Measurements from ENCODE around the gene SLC27A6. TPM values are rescaled to one million over a fixed set of nuclear protein-coding genes. Genes with fewer than 3 reads are reported as not detected.

The SLC27A6 gene
- total RNA-seq, 1 experiment from 2014 or later: not detected

GRCh38 chr5:128984480-128984879, 19.2 kb downstream of the SLC27A6 start:
- no peak for TF ChIP-seq TCF7L2 (IDR thresholded peaks at IDR 0.05; ENCODE audit: low read depth, low read length)
- no peaks in the 10 kb centered on the region for H3K27me3 ChIP-seq (ENCODE audit: control insufficient read depth, insufficient read depth, low read length)
- no peaks in the 10 kb centered on the region for H3K36me3 ChIP-seq (ENCODE audit: control insufficient read depth, insufficient read depth, low read length)
- H3K9me3 ChIP-seq (ENCODE audit: control insufficient read depth, insufficient read depth, low read depth, low read length): no peaks in the 10 kb centered on the region
- intact Hi-C loops (cut with micrococcal nuclease; ENCODE audit: unreplicated experiment): no loop called here
- ChIA-PET POLR2A (no interaction called here), CTCF (no interaction called here)
- in situ Hi-C loops (cut with HindIII; ENCODE audit: low pct_unique_long_range_greater_than_20kb, low sequenced_read_pairs): no loop called here
- no peaks in the 10 kb centered on the region for H3K4me1 ChIP-seq (ENCODE audit: control insufficient read depth, insufficient read depth, low read length)
- BruUV-seq (replicated peaks): no TSS peak
- DNase-seq (ENCODE audit: low read depth, low spot score) (no peak), ATAC-seq (no peak)
- H3K27ac ChIP-seq (ENCODE audit: low read length): no peak overlapping the region
- H3K4me3 ChIP-seq (ENCODE audit: low read depth in 2 of 2, low read length in 2 of 2): no peak overlapping the region

- H3K27me3 ChIP-seq (ENCODE audit: control insufficient read depth, insufficient read depth, low read length): no peaks in the 10 kb centered on the region
- in situ Hi-C loops (cut with HindIII; ENCODE audit: low pct_unique_long_range_greater_than_20kb, low sequenced_read_pairs) (no loop called here), intact Hi-C loops (cut with micrococcal nuclease; ENCODE audit: unreplicated experiment) (no loop called here)
- POLR2A ChIA-PET: no interaction called here
- H3K27ac ChIP-seq (ENCODE audit: low read length): no peak overlapping the region
- H3K36me3 ChIP-seq (ENCODE audit: control insufficient read depth, insufficient read depth, low read length): no peaks in the 10 kb centered on the region
- H3K4me3 ChIP-seq (ENCODE audit: low read depth in 2 of 2, low read length in 2 of 2): no peak overlapping the region
- H3K4me1 ChIP-seq (ENCODE audit: control insufficient read depth, insufficient read depth, low read length): no peaks in the 10 kb centered on the region
- TF ChIP-seq TCF7L2 (IDR thresholded peaks at IDR 0.05; ENCODE audit: low read depth, low read length) (no peak), POLR2AphosphoS5 (IDR thresholded peaks at IDR 0.05; ENCODE audit: low read depth, low read length) (no peak), SIN3A (IDR thresholded peaks at IDR 0.05; ENCODE audit: borderline replicate concordance, insufficient read depth, low read depth, low read length) (no peak), CTCF (IDR thresholded peaks at IDR 0.05) (no peak), REST (IDR thresholded peaks at IDR 0.05; ENCODE audit: insufficient read depth in 1 of 2, low read depth in 2 of 2, low read length in 1 of 2) (no peak)
- ATAC-seq (no peak), DNase-seq (ENCODE audit: low read depth, low spot score) (no peak)
- H3K9me3 ChIP-seq (ENCODE audit: control insufficient read depth, insufficient read depth, low read depth, low read length): no peaks in the 10 kb centered on the region
- BruUV-seq (replicated peaks): no TSS peak
- CTCF ChIA-PET: no interaction called here
These were observed 23.2 kb downstream of the SLC27A6 start for GRCh38 chr5:128988476-128988875.

GRCh38 chr5:129001841-129002526, 36.7 kb downstream of the SLC27A6 start:
- intact Hi-C loops (cut with micrococcal nuclease; ENCODE audit: unreplicated experiment): no loop called here
- no peak overlapping the region for H3K27ac ChIP-seq (ENCODE audit: low read length)
- no peak for ATAC-seq
- in situ Hi-C loops (cut with HindIII; ENCODE audit: low pct_unique_long_range_greater_than_20kb, low sequenced_read_pairs): no loop called here
- ChIA-PET POLR2A (no interaction called here), CTCF (no interaction called here)
- no peak overlapping the region for H3K4me3 ChIP-seq (ENCODE audit: low read depth in 2 of 2, low read length in 2 of 2)
- TF ChIP-seq POLR2AphosphoS5 (IDR thresholded peaks at IDR 0.05; ENCODE audit: low read depth, low read length) (no peak), CTCF (IDR thresholded peaks at IDR 0.05) (no peak), TCF7L2 (IDR thresholded peaks at IDR 0.05; ENCODE audit: low read depth, low read length) (no peak), REST (IDR thresholded peaks at IDR 0.05; ENCODE audit: insufficient read depth in 1 of 2, low read depth in 2 of 2, low read length in 1 of 2) (no peak), SIN3A (IDR thresholded peaks at IDR 0.05; ENCODE audit: borderline replicate concordance, insufficient read depth, low read depth, low read length) (no peak)
- H3K9me3 ChIP-seq (ENCODE audit: control insufficient read depth, insufficient read depth, low read depth, low read length): no peaks in the 10 kb centered on the region
- no peaks in the 10 kb centered on the region for H3K4me1 ChIP-seq (ENCODE audit: control insufficient read depth, insufficient read depth, low read length)
- no TSS peak for BruUV-seq (replicated peaks)
- H3K36me3 ChIP-seq (ENCODE audit: control insufficient read depth, insufficient read depth, low read length): no peaks in the 10 kb centered on the region
- no peak for DNase-seq (ENCODE audit: low read depth, low spot score)
- no peaks in the 10 kb centered on the region for H3K27me3 ChIP-seq (ENCODE audit: control insufficient read depth, insufficient read depth, low read length)
